Measurements from ENCODE around the gene OBP2B.
"Not testable (repeated sequence)": the region's sequence is repeated elsewhere in the genome, so short reads cannot be mapped to it uniquely, and the experiment has no call there.

Gene OBP2B

GRCh38 chr9:133221177-133221809 is 12.2 kb upstream of the OBP2B start:
- no peak for DNase-seq (ENCODE audit: low read depth in 2 of 2)

GRCh38 chr9:133218049-133218975 is 9.3 kb upstream of the OBP2B start:
- not testable (repeated sequence) for DNase-seq (ENCODE audit: low read depth in 2 of 2)

DNA sequence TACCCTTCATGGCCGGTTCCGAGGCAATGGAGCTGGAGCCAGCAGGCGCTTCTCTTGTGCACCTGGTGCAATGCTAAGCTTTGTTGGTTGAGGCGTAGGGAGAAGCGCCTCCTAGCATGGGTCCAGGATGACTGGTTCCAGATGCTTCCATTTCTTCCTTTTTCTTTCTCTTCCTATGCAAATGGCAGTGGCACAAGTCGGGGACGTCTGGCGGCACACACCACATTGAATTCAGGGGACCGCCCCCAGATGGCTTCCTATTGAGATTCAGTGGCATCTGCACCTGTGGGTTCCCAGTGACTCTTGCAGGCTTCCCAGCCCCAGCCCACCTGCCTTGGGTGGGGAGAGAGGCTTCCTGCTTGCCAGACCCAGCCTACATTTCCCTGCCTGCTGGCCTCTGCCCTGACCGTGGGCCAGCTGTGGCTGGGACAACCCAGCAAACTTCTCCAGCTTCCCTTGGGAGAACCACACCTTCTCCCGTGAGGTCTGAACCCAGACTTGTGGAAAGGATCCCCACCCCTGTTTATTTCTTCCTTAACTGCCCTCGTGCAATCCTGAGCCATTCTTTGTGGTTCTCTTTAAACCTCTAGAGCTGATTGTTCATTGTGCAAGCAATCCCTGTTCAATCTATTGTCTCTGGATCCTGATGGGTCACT is 8.4 kb upstream of the OBP2B start:
- not testable (repeated sequence) for DNase-seq (ENCODE audit: low read depth in 2 of 2)

DNA sequence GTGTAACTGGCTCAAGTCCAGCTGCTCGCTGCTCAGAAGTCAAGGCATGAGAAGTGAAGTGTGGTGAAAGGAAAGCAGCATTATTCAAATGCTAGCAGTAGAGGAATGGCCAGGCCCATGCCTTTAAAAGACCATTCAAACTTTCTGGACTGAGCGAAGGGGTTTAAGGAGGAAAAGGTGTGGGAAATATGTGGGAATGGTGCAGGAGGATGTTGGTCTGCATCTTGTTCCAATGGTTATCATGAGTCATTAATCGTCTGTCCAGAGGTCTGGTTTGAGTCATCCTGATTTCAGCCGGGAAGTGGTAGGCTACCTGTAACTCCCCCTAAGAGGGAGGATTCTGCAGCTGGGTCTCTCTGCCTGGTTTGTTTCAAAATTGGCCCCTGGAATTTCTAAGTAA is 5.2 kb upstream of the OBP2B start:
- DNase-seq (ENCODE audit: low read depth in 2 of 2) = not testable (repeated sequence)

DNA sequence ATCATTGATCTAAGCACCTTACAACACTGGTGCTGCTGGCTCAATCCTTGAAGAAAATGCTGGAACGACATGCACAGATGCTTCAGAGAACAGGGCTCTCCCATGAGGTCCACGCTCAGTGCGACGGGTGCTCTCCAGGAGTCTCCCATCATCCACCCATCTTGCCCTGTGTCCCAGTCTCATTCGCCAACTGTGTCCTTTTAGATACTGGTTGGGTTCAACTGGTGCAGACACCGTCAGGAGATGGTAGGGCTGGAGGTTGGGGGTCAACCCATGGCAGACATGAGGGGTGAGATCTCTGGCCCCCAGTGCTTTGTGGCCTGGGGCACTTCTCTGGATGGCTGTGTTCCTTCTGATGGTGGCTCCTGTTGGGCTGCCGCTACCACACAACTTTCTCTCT is 1.6 kb upstream of the OBP2B start:
- DNase-seq (ENCODE audit: low read depth in 2 of 2) = no peak

- no peak for DNase-seq (ENCODE audit: low read depth in 2 of 2)
These were observed 1.1 kb upstream of the OBP2B start for GRCh38 chr9:133210202-133210532.

- not testable (repeated sequence) for DNase-seq (ENCODE audit: low read depth in 2 of 2)
These were observed 514 bp upstream of the OBP2B start for GRCh38 chr9:133209327-133210201.

- not testable (repeated sequence) for DNase-seq (ENCODE audit: low read depth in 2 of 2)
These were observed 725 bp downstream of the OBP2B start for GRCh38 chr9:133208171-133208879.

GRCh38 chr9:133207540-133208170 is 1.4 kb downstream of the OBP2B start:
- DNase-seq (ENCODE audit: low read depth in 2 of 2) = no peak

DNA sequence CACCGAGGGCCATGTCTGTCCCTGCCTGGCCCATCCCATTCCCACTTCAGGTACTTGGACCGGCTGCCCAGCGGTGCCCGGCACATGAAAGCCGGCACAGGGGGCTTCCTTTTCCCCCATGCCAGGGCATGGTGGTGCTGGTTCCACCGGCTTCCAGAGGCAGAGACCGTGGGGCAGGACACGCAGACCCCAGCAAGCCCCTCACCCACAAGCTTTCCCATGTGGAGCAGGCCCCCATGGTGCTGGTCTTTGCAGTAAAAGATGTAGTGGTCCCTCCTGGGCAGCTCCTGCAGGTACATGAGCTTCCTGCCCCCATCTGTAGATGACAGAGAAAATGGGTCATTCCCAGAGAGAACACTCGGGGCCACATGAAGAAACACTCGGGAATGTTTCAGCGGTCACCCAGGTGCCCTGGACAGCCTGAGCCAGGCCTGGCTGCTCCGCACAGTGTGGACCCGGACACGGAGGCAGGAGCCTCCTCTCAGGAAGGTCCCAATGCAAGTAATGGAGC is 2.0 kb downstream of the OBP2B start:
- no peak for DNase-seq (ENCODE audit: low read depth in 2 of 2)

GRCh38 chr9:133205996-133206931 is 2.8 kb downstream of the OBP2B start:
- DNase-seq (ENCODE audit: low read depth in 2 of 2) = no peak

- not testable (repeated sequence) for DNase-seq (ENCODE audit: low read depth in 2 of 2)
These were observed 3.6 kb downstream of the OBP2B start for GRCh38 chr9:133205481-133205887.

DNA sequence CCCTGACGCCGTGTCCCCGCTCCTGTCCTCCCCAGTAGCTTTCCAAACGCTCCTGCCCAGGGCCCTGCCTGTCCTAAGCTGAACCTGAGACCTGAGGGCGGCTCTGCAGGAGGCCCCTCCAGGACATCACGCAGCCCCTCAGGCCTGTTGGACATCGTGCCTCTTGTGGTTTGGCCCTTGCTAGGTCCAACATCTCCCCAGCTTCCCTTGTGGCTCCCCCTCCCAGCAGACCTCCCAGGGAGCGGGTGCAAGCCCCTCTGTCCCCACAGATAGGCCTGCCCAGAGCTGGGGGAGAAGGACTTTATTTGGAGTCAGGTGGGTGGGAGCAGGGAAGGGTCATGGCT is 4.1 kb downstream of the OBP2B start:
- no peak for DNase-seq (ENCODE audit: low read depth in 2 of 2)

- no peak for DNase-seq (ENCODE audit: low read depth in 2 of 2)
These were observed 4.6 kb downstream of the OBP2B start for GRCh38 chr9:133204335-133204992.

DNA sequence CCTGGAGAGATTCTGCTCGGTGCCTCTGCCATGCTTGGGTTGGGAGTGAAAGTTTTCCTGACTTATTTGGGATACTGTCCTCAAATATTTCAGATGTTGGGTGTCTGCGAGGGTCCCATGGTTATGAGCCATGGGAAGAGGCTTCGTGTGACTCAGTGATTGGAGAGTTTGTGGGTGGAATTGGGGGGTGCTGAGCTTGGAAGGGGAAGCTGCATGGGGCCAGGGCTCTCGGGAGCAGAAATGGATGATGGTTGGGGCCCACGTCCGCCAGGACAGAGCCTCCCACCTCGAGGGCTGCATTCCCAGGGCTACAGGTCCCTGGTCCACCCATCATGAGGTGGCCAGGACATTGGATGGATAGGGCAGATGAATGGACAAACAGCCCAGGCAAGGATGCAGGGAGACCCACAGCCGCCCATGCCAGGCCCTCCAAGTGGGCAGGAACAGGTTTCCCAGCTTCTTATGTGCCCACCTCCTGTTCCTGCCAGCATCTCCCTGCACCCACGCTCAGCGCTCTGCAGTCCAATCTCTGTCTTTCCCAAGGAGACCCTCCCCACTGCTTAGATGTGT is 5.5 kb downstream of the OBP2B start:
- DNase-seq (ENCODE audit: low read depth in 2 of 2) = no peak

DNA sequence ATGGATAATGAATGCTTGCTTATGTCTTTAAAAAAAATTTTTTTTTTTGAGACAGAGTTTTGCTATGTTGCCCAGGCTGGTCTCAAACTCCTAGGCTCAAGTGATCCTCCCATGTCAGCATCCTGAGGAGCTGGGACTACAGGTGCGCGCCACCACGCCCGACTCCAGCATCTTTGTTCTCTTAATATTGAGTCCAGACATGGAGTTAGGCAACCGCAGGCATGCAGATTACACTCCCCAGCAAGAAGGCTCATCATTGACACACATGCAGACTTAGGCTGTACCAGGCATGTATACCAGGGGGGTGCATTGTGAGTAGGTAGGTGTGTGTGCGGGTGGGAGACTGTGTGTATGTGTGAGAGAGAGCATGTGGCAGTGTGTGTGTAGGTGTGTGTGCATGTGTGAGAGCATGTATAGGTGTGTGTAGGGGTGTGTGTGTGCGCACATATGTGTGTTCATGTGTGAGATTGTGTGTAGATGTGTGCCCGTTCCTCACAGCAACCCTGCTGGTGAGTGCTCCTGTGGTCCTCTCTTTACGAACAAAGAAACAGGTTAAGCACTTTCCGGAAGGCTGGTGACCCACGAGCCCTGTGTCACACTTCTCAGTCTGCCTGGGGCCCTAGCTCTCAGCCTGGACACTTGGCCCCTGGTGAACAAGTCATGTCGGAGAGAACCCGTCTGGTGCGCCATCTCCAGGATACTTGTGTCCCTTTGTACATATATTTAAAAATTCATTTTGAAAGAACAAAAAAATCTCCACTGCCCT is 6.2 kb downstream of the OBP2B start:
- DNase-seq (ENCODE audit: low read depth in 2 of 2) = no peak

DNA sequence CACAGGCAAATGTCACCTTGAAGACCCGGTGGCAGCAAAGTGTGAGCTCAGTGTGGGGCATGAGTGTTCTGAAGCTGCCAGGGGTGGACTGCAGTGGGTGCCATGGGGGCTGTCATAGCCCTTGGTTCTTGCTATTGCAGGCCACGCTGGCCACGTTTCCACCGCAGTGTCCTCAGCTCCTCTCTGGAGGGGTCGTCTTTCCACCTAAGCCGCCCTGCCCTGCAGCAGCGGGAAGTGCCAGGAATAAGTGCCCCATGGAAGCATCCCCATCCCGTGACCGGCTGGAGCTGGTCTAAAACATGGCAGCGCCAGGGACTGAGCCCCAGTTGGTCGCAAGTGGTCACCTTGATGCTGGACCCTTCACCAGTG is 6.9 kb downstream of the OBP2B start:
- no peak for DNase-seq (ENCODE audit: low read depth in 2 of 2)

Data from stimulated activated CD8-positive, alpha-beta memory T cell treated with anti-CD3 and anti-CD28 coated beads, Interleukin-2, amount 100 ng/mL, for 48 hours (primary cell).